ENCODE data around the gene C10orf143. TPM values are rescaled to one million over a fixed set of nuclear protein-coding genes. Genes with fewer than 3 reads are reported as not detected.

C10orf143 gene
- total RNA-seq, 2 experiments from 2014 or later: 4.4 to 5.1 TPM

- H3K4me3 Mint-ChIP-seq: no peak overlapping the region
These were observed 63.3 kb downstream of the C10orf143 start for GRCh38 chr10:130047336-130047735.

GRCh38 chr10:130046591-130046990, 64.0 kb downstream of the C10orf143 start:
- Mint-ChIP-seq H3K27ac (no peak overlapping the region), H3K36me3 (ENCODE audit: low read depth) (no peaks in the 10 kb centered on the region), H3K4me1 (ENCODE audit: low read depth) (no peaks in the 10 kb centered on the region), H3K4me3 (no peak overlapping the region), H3K27me3 (no peaks in the 10 kb centered on the region), H3K9me3 (no peaks in the 10 kb centered on the region)
- ATAC-seq (no peak), DNase-seq (no peak)
- ChIA-PET POLR2A (no interaction called here), CTCF (no interaction called here)
- intact Hi-C loops (cut with micrococcal nuclease): no loop called here
- TF ChIP-seq CTCF (IDR thresholded peaks at IDR 0.05): no peak

More at GRCh38 chr10:130047336-130047735, 63.3 kb downstream of the C10orf143 start:
- no peak overlapping the region for H3K27ac Mint-ChIP-seq
- CTCF ChIA-PET: no interaction called here
- no peak for TF ChIP-seq CTCF (IDR thresholded peaks at IDR 0.05)
- DNase-seq (no peak), ATAC-seq (no peak)
- no peaks in the 10 kb centered on the region for H3K36me3 Mint-ChIP-seq (ENCODE audit: low read depth)
- no peaks in the 10 kb centered on the region for H3K4me1 Mint-ChIP-seq (ENCODE audit: low read depth)
- no peaks in the 10 kb centered on the region for H3K9me3 Mint-ChIP-seq
- intact Hi-C loops (cut with micrococcal nuclease): no loop called here
- H3K27me3 Mint-ChIP-seq: no peaks in the 10 kb centered on the region
- POLR2A ChIA-PET: no interaction called here

GRCh38 chr10:130045801-130046321, 64.8 kb downstream of the C10orf143 start:
- intact Hi-C loops (cut with micrococcal nuclease): no loop called here
- POLR2A ChIA-PET: no interaction called here
- ATAC-seq: no peak
- CTCF ChIA-PET: no interaction called here
- no peaks in the 10 kb centered on the region for H3K4me1 Mint-ChIP-seq (ENCODE audit: low read depth)
- H3K27ac Mint-ChIP-seq: no peak overlapping the region
- no peaks in the 10 kb centered on the region for H3K36me3 Mint-ChIP-seq (ENCODE audit: low read depth)
- H3K9me3 Mint-ChIP-seq: no peaks in the 10 kb centered on the region
- H3K4me3 Mint-ChIP-seq: no peak overlapping the region
- H3K27me3 Mint-ChIP-seq: no peaks in the 10 kb centered on the region
- no peak for TF ChIP-seq CTCF (IDR thresholded peaks at IDR 0.05)
- no peak for DNase-seq

GRCh38 chr10:130045091-130045652, 65.5 kb downstream of the C10orf143 start:
- no peak overlapping the region for H3K4me3 Mint-ChIP-seq
- H3K36me3 Mint-ChIP-seq (ENCODE audit: low read depth): no peaks in the 10 kb centered on the region
- H3K4me1 Mint-ChIP-seq (ENCODE audit: low read depth): no peaks in the 10 kb centered on the region
- no peak for TF ChIP-seq CTCF (IDR thresholded peaks at IDR 0.05)
- CTCF ChIA-PET: no interaction called here
- H3K9me3 Mint-ChIP-seq: no peaks in the 10 kb centered on the region
- DNase-seq (no peak), ATAC-seq (no peak)
- no peaks in the 10 kb centered on the region for H3K27me3 Mint-ChIP-seq
- no peak overlapping the region for H3K27ac Mint-ChIP-seq
- intact Hi-C loops (cut with micrococcal nuclease): no loop called here
- POLR2A ChIA-PET: no interaction called here

- no peaks in the 10 kb centered on the region for H3K9me3 Mint-ChIP-seq
- H3K4me3 Mint-ChIP-seq: no peak overlapping the region
- intact Hi-C loops (cut with micrococcal nuclease): no loop called here
- H3K36me3 Mint-ChIP-seq (ENCODE audit: low read depth): no peaks in the 10 kb centered on the region
- H3K4me1 Mint-ChIP-seq (ENCODE audit: low read depth): no peaks in the 10 kb centered on the region
- no peak overlapping the region for H3K27ac Mint-ChIP-seq
- TF ChIP-seq CTCF (IDR thresholded peaks at IDR 0.05): no peak
- DNase-seq (no peak), ATAC-seq (no peak)
- CTCF ChIA-PET: interaction anchor here (0.9 kb wide), 1 partner anchor 83 kb away, joined by 3 read pairs; no protein-coding TSS in a partner anchor
- POLR2A ChIA-PET: no interaction called here
- no peaks in the 10 kb centered on the region for H3K27me3 Mint-ChIP-seq
These were observed 66.3 kb downstream of the C10orf143 start for GRCh38 chr10:130044067-130045061.
